A549 (cell line): ENCODE results near the gene CLCA4. TPM values are rescaled to one million over a fixed set of nuclear protein-coding genes. Genes with fewer than 3 reads are reported as not detected.

Experiments
- ATAC-seq, 2 experiments: fragments of 200-7000 bp in 1 of 2; fragments of >200 bp in 1 of 2; cut with Nextera tagmentation in 1 of 2; cut with Tn5 transposase in 1 of 2; 3 replicates each; pipeline versions ENCODE4 v1.8.0 to v1.9.1; 2018 to 2020; ENCODE audit warnings: mild to moderate bottlenecking in 1 of 2, moderate library complexity in 1 of 2
- CTCF ChIA-PET: fragments of 300-600 bp; sonication (Branson Sonifier 250); formaldehyde crosslinking; extraction: SDS; loops from one replicate; lab custom pipeline; 2021; ENCODE audit warnings: antibody characterized with exemption, inconsistent platforms; lab: Yijun Ruan, JAX
- POLR2A ChIA-PET: fragments of 350-600 bp; formaldehyde crosslinking; extraction: SDS; loops from one replicate; lab custom pipeline; 2021; ENCODE audit warnings: antibody characterized with exemption, inconsistent platforms; lab: Yijun Ruan, JAX
- DNase-seq, 2 experiments: peaks; one replicate each; pipeline versions ENCODE4 v3.0.0 to v3.0.0-alpha.2; 2011 to 2016; ENCODE audit warnings: low read depth in 1 of 2, low spot score in 1 of 2
- FAIRE-seq: peaks from 2 replicates; lab custom pipeline; 2011; peaks lifted over from hg19 to GRCh38; lab: Jason Lieb, UNC
- H3K27ac ChIP-seq, 2 experiments: fragments of >200 bp; sonication (Bioruptor Twin); formaldehyde crosslinking; 3 replicates each; pipeline ENCODE4 v1.5.1; 2016 to 2017
- H3K4me1 ChIP-seq: fragments of >200 bp; sonication (Bioruptor Twin); formaldehyde crosslinking; 3 replicates; pipeline ENCODE4 v1.6.1; 2016
- H3K4me2 ChIP-seq: fragments of >200 bp; sonication (Bioruptor Twin); formaldehyde crosslinking; 3 replicates; pipeline ENCODE4 v1.6.1; 2016
- H3K4me3 ChIP-seq: fragments of >200 bp; sonication (Bioruptor Twin); formaldehyde crosslinking; 3 replicates; pipeline ENCODE4 v1.5.1; 2016
- H3K9me3 ChIP-seq: fragments of >200 bp; sonication (Bioruptor Twin); formaldehyde crosslinking; 3 replicates; pipeline ENCODE4 v1.6.1; 2016
- BHLHE40 ChIP-seq: IDR thresholded peaks from 2 replicates; pipeline ENCODE4 v1.6.1; 2012; ENCODE audit warnings: low read depth, low read length, inconsistent platforms
- CBX2 ChIP-seq: fragments of 200-600 bp; sonication (generic); IDR thresholded peaks from 2 replicates; pipeline ENCODE4 v1.6.1; 2016; ENCODE audit warnings: low read depth, mild to moderate bottlenecking, borderline replicate concordance
- ESRRA ChIP-seq: fragments of 150-350 bp; IDR thresholded peaks from 2 replicates; pipeline ENCODE4 v1.6.1; 2014; ENCODE audit warnings: mild to moderate bottlenecking, low read length, borderline replicate concordance
- FOSB ChIP-seq: fragments of 250-450 bp; sonication (Bioruptor Pico); IDR thresholded peaks from 2 replicates; pipeline ENCODE4 v1.5.0; 2020; ENCODE audit warnings: mild to moderate bottlenecking, moderate library complexity
- FOSL2 ChIP-seq, 2 experiments: fragments of 450-650 bp in 1 of 2; fragments of >200 bp in 1 of 2; sonication (Bioruptor Twin) in 1 of 2; formaldehyde crosslinking; IDR thresholded peaks; 2 replicates each; pipeline versions ENCODE4 v1.5.0 to v1.6.1; 2016 to 2020; ENCODE audit warnings: mild to moderate bottlenecking in 1 of 2, moderate library complexity in 1 of 2
- GATA3 ChIP-seq: IDR thresholded peaks from 2 replicates; pipeline ENCODE4 v1.6.1; 2012; ENCODE audit warnings: borderline replicate concordance
- HDAC2 ChIP-seq: fragments of 200-600 bp; sonication (generic); IDR thresholded peaks from 2 replicates; pipeline ENCODE4 v1.6.1; 2016
- HOXB13 ChIP-seq: fragments of 250-450 bp; sonication (Bioruptor Pico); IDR thresholded peaks from 2 replicates; pipeline ENCODE4 v1.5.0; 2020; ENCODE audit warnings: low read depth, mild to moderate bottlenecking, moderate library complexity
- JUN ChIP-seq, 2 experiments: fragments of >200 bp; sonication (Bioruptor Twin); formaldehyde crosslinking; IDR thresholded peaks; 2 replicates in 1 of 2; 3 replicates in 1 of 2; pipeline ENCODE4 v1.6.1; 2016 to 2017
- NFE2L2 ChIP-seq: fragments of 150-350 bp; conservative IDR thresholded peaks from 2 replicates; pipeline ENCODE4 v1.6.1; 2014; ENCODE audit warnings: low read length
- NPAS2 ChIP-seq: fragments of 250-450 bp; sonication (Bioruptor Pico); IDR thresholded peaks from 2 replicates; pipeline ENCODE4 v1.8.0; 2022; ENCODE audit warnings: mild to moderate bottlenecking, moderate library complexity, borderline replicate concordance
- PHF8 ChIP-seq: fragments of 200-600 bp; sonication (generic); IDR thresholded peaks from 2 replicates; pipeline ENCODE4 v1.6.1; 2016; ENCODE audit warnings: low read depth, mild to moderate bottlenecking, antibody characterized with exemption, moderate library complexity, borderline replicate concordance
- POLR2A ChIP-seq: IDR thresholded peaks from 2 replicates; pipeline ENCODE4 v1.6.1; 2012; ENCODE audit warnings: mild to moderate bottlenecking, low read length
- POLR2AphosphoS2 ChIP-seq: conservative IDR thresholded peaks from 2 replicates; pipeline ENCODE4 v1.6.1; 2012; ENCODE audit warnings: low read length, improper control_type of control experiment, inconsistent platforms
- RARB ChIP-seq: fragments of 250-450 bp; sonication (Bioruptor Pico); IDR thresholded peaks from 2 replicates; pipeline ENCODE4 v1.8.0; 2021; ENCODE audit warnings: mild to moderate bottlenecking, moderate library complexity
- RCOR1 ChIP-seq: fragments of 150-350 bp; IDR thresholded peaks from 2 replicates; pipeline ENCODE4 v1.6.1; 2014; ENCODE audit warnings: antibody characterized with exemption, low read length, low read depth
- TP53 ChIP-seq: fragments of 250-450 bp; sonication (Bioruptor Pico); IDR thresholded peaks from 2 replicates; pipeline ENCODE4 v1.5.0; 2021; ENCODE audit warnings: mild to moderate bottlenecking, moderate library complexity
- ZC3H11A ChIP-seq: fragments of 450-650 bp; IDR thresholded peaks from 2 replicates; pipeline ENCODE4 v1.6.1; 2014; ENCODE audit warnings: antibody characterized with exemption, mild to moderate bottlenecking
- WGBS: methylation state at CpG from one replicate; pipeline ENCODE4 v1.1.6; 2017; ENCODE audit errors: missing lambda C conversion rate; 5-methylcytosine and 5-hydroxymethylcytosine counted together
- polyA plus RNA-seq, 4 experiments: library from polyadenylated mRNA; depleted of rRNA in 3 of 4; stranded (reverse); fragments of >200 nt; fragmentation: RNase III in 1 of 4; extraction: RNeasy Plus Mini Kit Qiagen cat#74134 plus additional on column Dnase treatment in 1 of 4; gene quantifications; 2 replicates in 3 of 4; 3 replicates in 1 of 4; pipeline ENCODE4 v1.2.3, GENCODE V29; 2011 to 2017
- TF ChIP-seq, protein P1 (sequence below): IDR thresholded peaks from 2 replicates; pipeline ENCODE4 v1.6.1; 2012
- TF ChIP-seq, protein P2 (sequence below): fragments of >200 bp; sonication (Bioruptor Twin); formaldehyde crosslinking; IDR thresholded peaks from 2 replicates; pipeline ENCODE4 v1.6.1; 2016
- TF ChIP-seq, protein P3 (sequence below): fragments of 250-450 bp; sonication (Bioruptor Pico); IDR thresholded peaks from 2 replicates; pipeline ENCODE4 v1.5.0; 2020; ENCODE audit warnings: low read depth, mild to moderate bottlenecking, moderate library complexity
- TF ChIP-seq, protein P4 (sequence below): fragments of >200 bp; sonication (Bioruptor Twin); formaldehyde crosslinking; IDR thresholded peaks from 3 replicates; pipeline ENCODE4 v1.5.1; 2016
- TF ChIP-seq, protein P5 (sequence below): fragments of 200-600 bp; sonication (generic); IDR thresholded peaks from 2 replicates; pipeline ENCODE4 v1.6.1; 2016; ENCODE audit warnings: antibody characterized with exemption, mild to moderate bottlenecking, moderate library complexity
- TF ChIP-seq, protein P6 (sequence below): IDR thresholded peaks from 2 replicates; pipeline ENCODE4 v1.6.1; 2012; ENCODE audit warnings: low read depth, borderline replicate concordance
- TF ChIP-seq, protein P7 (sequence below): fragments of 150-350 bp; IDR thresholded peaks from 2 replicates; pipeline ENCODE4 v1.6.1; 2014; ENCODE audit warnings: low read depth, mild to moderate bottlenecking, low read length
- TF ChIP-seq, protein P8 (sequence below): IDR thresholded peaks from 2 replicates; pipeline ENCODE4 v1.6.1; 2012

Gene CLCA4
- polyA plus RNA-seq, 2 of the 4 experiments (the other 2 are of a cell fraction) = not detected

DNA sequence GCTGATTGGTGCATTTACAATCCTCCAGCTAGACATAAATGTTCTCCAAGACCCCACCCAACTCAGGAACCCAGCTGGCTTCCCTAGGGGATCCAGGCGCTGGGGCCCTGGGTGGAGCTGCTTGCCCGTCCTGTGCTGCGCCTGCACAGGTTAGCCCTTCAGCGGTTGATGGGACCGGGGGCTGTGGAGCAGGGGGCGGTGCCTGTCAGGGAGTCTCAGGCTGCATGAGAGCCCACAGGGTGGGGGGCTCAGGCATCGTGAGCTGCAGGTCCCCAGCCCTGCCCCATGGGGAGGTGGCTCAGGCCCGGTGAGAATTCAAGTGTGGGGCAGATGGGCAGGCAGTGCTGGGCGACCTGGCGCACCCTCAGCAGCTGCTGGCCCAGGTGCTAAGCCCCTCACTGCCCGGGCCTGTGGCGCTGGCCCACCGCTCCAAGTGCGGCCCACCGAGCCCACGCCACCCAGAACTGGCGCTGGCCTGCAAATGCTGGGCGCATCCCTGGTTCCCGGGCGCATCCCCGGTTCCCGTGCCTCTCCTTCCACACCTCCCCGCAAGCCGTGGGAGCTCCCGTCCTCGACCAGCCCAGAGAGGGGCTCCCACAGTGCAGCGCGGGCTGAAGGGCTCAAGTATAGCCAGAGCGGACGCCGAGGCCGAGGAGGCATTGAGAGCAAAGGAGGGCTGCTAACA is 23.1 kb upstream of the CLCA4 start:
- Histone ChIP-seq H3K9me3 (no peaks in the 10 kb centered on the region), H3K4me2 (no peak overlapping the region), H3K4me3 (no peak overlapping the region), H3K4me1 (no peaks in the 10 kb centered on the region), H3K27ac (no peak overlapping the region)
- CTCF ChIA-PET = no interaction called here
- ATAC-seq (no peak), FAIRE-seq (no peak), DNase-seq (no peak)
- TF ChIP-seq, protein P1, sequence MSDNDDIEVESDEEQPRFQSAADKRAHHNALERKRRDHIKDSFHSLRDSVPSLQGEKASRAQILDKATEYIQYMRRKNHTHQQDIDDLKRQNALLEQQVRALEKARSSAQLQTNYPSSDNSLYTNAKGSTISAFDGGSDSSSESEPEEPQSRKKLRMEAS = no peak
- no peak for TF ChIP-seq NFE2L2
- TF ChIP-seq ESRRA = no peak
- no peak for TF ChIP-seq POLR2A
- TF ChIP-seq, protein P2, sequence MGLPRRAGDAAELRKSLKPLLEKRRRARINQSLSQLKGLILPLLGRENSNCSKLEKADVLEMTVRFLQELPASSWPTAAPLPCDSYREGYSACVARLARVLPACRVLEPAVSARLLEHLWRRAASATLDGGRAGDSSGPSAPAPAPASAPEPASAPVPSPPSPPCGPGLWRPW = no peak
- TF ChIP-seq, protein P3, sequence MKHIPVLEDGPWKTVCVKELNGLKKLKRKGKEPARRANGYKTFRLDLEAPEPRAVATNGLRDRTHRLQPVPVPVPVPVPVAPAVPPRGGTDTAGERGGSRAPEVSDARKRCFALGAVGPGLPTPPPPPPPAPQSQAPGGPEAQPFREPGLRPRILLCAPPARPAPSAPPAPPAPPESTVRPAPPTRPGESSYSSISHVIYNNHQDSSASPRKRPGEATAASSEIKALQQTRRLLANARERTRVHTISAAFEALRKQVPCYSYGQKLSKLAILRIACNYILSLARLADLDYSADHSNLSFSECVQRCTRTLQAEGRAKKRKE (CRISPR knock-in tag) = no peak
- no peak for TF ChIP-seq HDAC2
- no peak for TF ChIP-seq FOSL2 (IDR thresholded peaks at IDR 0.05)
- no peak for TF ChIP-seq FOSL2 (CRISPR knock-in tag; IDR thresholded peaks at IDR 0.05)
- TF ChIP-seq, protein P4, sequence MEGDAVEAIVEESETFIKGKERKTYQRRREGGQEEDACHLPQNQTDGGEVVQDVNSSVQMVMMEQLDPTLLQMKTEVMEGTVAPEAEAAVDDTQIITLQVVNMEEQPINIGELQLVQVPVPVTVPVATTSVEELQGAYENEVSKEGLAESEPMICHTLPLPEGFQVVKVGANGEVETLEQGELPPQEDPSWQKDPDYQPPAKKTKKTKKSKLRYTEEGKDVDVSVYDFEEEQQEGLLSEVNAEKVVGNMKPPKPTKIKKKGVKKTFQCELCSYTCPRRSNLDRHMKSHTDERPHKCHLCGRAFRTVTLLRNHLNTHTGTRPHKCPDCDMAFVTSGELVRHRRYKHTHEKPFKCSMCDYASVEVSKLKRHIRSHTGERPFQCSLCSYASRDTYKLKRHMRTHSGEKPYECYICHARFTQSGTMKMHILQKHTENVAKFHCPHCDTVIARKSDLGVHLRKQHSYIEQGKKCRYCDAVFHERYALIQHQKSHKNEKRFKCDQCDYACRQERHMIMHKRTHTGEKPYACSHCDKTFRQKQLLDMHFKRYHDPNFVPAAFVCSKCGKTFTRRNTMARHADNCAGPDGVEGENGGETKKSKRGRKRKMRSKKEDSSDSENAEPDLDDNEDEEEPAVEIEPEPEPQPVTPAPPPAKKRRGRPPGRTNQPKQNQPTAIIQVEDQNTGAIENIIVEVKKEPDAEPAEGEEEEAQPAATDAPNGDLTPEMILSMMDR = no peak
- no peak for TF ChIP-seq RARB (CRISPR knock-in tag)
- TF ChIP-seq TP53 (CRISPR knock-in tag) = no peak
- no peak for TF ChIP-seq HOXB13 (CRISPR knock-in tag)
- TF ChIP-seq, protein P5, sequence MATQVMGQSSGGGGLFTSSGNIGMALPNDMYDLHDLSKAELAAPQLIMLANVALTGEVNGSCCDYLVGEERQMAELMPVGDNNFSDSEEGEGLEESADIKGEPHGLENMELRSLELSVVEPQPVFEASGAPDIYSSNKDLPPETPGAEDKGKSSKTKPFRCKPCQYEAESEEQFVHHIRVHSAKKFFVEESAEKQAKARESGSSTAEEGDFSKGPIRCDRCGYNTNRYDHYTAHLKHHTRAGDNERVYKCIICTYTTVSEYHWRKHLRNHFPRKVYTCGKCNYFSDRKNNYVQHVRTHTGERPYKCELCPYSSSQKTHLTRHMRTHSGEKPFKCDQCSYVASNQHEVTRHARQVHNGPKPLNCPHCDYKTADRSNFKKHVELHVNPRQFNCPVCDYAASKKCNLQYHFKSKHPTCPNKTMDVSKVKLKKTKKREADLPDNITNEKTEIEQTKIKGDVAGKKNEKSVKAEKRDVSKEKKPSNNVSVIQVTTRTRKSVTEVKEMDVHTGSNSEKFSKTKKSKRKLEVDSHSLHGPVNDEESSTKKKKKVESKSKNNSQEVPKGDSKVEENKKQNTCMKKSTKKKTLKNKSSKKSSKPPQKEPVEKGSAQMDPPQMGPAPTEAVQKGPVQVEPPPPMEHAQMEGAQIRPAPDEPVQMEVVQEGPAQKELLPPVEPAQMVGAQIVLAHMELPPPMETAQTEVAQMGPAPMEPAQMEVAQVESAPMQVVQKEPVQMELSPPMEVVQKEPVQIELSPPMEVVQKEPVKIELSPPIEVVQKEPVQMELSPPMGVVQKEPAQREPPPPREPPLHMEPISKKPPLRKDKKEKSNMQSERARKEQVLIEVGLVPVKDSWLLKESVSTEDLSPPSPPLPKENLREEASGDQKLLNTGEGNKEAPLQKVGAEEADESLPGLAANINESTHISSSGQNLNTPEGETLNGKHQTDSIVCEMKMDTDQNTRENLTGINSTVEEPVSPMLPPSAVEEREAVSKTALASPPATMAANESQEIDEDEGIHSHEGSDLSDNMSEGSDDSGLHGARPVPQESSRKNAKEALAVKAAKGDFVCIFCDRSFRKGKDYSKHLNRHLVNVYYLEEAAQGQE = no peak
- no peak for TF ChIP-seq GATA3
- TF ChIP-seq, protein P6, sequence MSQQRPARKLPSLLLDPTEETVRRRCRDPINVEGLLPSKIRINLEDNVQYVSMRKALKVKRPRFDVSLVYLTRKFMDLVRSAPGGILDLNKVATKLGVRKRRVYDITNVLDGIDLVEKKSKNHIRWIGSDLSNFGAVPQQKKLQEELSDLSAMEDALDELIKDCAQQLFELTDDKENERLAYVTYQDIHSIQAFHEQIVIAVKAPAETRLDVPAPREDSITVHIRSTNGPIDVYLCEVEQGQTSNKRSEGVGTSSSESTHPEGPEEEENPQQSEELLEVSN = no peak
- 67% methylated on average over 11 of the region's 32 CpGs for WGBS
- POLR2A ChIA-PET = no interaction called here

DNA sequence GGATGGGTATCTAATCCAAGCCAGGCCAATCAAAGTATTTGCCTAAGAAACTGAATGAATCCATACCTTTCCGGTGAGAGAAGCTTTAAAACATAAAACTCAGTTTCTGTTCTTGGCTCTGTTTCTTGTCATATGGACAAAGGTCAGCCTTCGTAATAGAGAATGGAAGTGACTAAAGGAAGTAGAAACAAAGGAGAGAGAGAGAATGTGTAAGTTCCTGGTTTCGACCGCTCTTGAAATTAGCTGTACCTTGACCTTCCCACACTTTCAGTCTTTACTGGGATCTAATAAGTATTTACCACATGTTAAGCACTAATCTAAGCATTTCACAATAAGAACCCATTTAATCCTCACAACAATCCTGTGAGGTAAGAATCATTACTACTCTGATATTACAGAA is 19.6 kb upstream of the CLCA4 start:
- FAIRE-seq (no peak), ATAC-seq (no peak), DNase-seq (no peak)
- no peak overlapping the region for H3K4me2 ChIP-seq
- POLR2A ChIA-PET = no interaction called here
- H3K27ac ChIP-seq = no peak overlapping the region
- no peaks in the 10 kb centered on the region for H3K9me3 ChIP-seq
- CTCF ChIA-PET = no interaction called here
- H3K4me1 ChIP-seq = no peaks in the 10 kb centered on the region
- WGBS = 69% methylated on average over 4 of the region's 4 CpGs
- no peak overlapping the region for H3K4me3 ChIP-seq
- TF ChIP-seq, protein P7, sequence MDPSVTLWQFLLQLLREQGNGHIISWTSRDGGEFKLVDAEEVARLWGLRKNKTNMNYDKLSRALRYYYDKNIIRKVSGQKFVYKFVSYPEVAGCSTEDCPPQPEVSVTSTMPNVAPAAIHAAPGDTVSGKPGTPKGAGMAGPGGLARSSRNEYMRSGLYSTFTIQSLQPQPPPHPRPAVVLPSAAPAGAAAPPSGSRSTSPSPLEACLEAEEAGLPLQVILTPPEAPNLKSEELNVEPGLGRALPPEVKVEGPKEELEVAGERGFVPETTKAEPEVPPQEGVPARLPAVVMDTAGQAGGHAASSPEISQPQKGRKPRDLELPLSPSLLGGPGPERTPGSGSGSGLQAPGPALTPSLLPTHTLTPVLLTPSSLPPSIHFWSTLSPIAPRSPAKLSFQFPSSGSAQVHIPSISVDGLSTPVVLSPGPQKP = no peak
- TF ChIP-seq BHLHE40 = no peak
- no peak for TF ChIP-seq ZC3H11A
- no peak for TF ChIP-seq RARB (CRISPR knock-in tag)
- TF ChIP-seq, protein P8, sequence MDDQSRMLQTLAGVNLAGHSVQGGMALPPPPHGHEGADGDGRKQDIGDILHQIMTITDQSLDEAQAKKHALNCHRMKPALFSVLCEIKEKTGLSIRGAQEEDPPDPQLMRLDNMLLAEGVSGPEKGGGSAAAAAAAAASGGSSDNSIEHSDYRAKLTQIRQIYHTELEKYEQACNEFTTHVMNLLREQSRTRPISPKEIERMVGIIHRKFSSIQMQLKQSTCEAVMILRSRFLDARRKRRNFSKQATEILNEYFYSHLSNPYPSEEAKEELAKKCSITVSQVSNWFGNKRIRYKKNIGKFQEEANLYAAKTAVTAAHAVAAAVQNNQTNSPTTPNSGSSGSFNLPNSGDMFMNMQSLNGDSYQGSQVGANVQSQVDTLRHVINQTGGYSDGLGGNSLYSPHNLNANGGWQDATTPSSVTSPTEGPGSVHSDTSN = no peak
- TF ChIP-seq POLR2AphosphoS2 = no peak
- no peak for TF ChIP-seq CBX2
- TF ChIP-seq, protein P2 = no peak
- TF ChIP-seq PHF8 = no peak
- TF ChIP-seq, protein P3 (CRISPR knock-in tag) = no peak
- no peak for TF ChIP-seq RCOR1
- TF ChIP-seq FOSB (CRISPR knock-in tag) = no peak
- TF ChIP-seq NPAS2 (CRISPR knock-in tag) = no peak
- no peak for TF ChIP-seq JUN (IDR thresholded peaks at IDR 0.05)
